Uterus (tissue), 4 donors: ENCODE measurements around the gene ABCC4. TPM values are rescaled to one million over a fixed set of nuclear protein-coding genes. Genes with fewer than 3 reads are reported as not detected.
"Not testable (repeated sequence)": the region's sequence is repeated elsewhere in the genome, so short reads cannot be mapped to it uniquely, and the experiment has no call there.

ENCODE experiments used
- DNase-seq, 2 donors: peaks; one replicate each; pipeline ENCODE4 v3.0.0-alpha.2; 2019 to 2020
- H3K27ac ChIP-seq, 2 donors: fragments of 200-600 bp; sonication (generic); 1 replicate in 1 of 2; 2 replicates in 1 of 2; pipeline ENCODE4 v1.5.1; 2016 to 2018
- H3K27me3 ChIP-seq, 2 donors: fragments of 200-600 bp; sonication (generic); one replicate each; pipeline ENCODE4 v1.5.1; 2018 to 2019; ENCODE audit warnings: control low read depth in 1 of 2
- H3K36me3 ChIP-seq, 2 donors: fragments of 200-600 bp; sonication (generic); one replicate each; pipeline ENCODE4 v1.5.1; 2019; ENCODE audit warnings: control low read depth in 1 of 2
- H3K4me1 ChIP-seq, 2 donors: fragments of 200-600 bp; sonication (generic); one replicate each; pipeline ENCODE4 v1.5.1; 2018 to 2019; ENCODE audit warnings: control low read depth in 1 of 2
- H3K4me3 ChIP-seq, 2 donors: fragments of 200-600 bp; sonication (generic); 1 replicate in 1 of 2; 2 replicates in 1 of 2; pipeline ENCODE4 v1.5.1; 2018 to 2019; ENCODE audit warnings: mild to moderate bottlenecking in 1 of 2
- H3K9me3 ChIP-seq, 2 donors: fragments of 200-600 bp; sonication (generic); one replicate each; pipeline ENCODE4 v1.5.1; 2019; ENCODE audit warnings: control low read depth in 1 of 2
- CTCF ChIP-seq, 4 experiments: fragments of 200-600 bp in 2 of 4; fragments of 450-650 bp in 2 of 4; sonication (generic) in 2 of 4; IDR thresholded peaks; one replicate each; pipeline ENCODE4 v1.5.1; 2016 to 2019; ENCODE audit warnings: antibody characterized with exemption in 4 of 4, mild to moderate bottlenecking in 2 of 4, moderate library complexity in 1 of 4
- POLR2A ChIP-seq, 2 donors: fragments of 450-650 bp; IDR thresholded peaks; one replicate each; pipeline ENCODE4 v1.6.1; 2016; ENCODE audit warnings: antibody characterized with exemption in 2 of 2, mild to moderate bottlenecking in 1 of 2, moderate library complexity in 1 of 2
- intact Hi-C: fragments of 100-400 bp; cut with DNase I; formaldehyde crosslinking; loops from one replicate; pipeline ENCODE4 v1.15.1; 2023; ENCODE audit warnings: low total_unique reads
- total RNA-seq, 4 donors: library from RNA; depleted of rRNA in 3 of 4; stranded (reverse); fragments of >200 nt in 3 of 4; gene quantifications; one replicate each; pipeline versions ENCODE4 v1.1.0 to v1.2.4, GENCODE V29; 2014 to 2023
- donor health status: DM: yes; HTN: yes; CAD: no.

Gene ABCC4
- total RNA-seq, 4 donors from 2014 or later: 13.8 to 37.7 (median 25.3) TPM

- TF ChIP-seq CTCF (IDR thresholded peaks at IDR 0.05) (no peak), POLR2A (IDR thresholded peaks at IDR 0.05) (no peak)
- H3K9me3 ChIP-seq: no peaks in the 10 kb centered on the region
Measured at GRCh38 chr13:95201814-95202651, 99.2 kb downstream of the ABCC4 start.

GRCh38 chr13:95200386-95200957 is 100.8 kb downstream of the ABCC4 start:
- intact Hi-C loops, H3K27me3 ChIP-seq, H3K4me3 ChIP-seq, H3K4me1 ChIP-seq, H3K36me3 ChIP-seq, H3K27ac ChIP-seq, DNase-seq, H3K9me3 ChIP-seq: not testable (repeated sequence)

More at GRCh38 chr13:95201814-95202651, 99.2 kb downstream of the ABCC4 start:
- no peak overlapping the region for H3K4me3 ChIP-seq
- no peak overlapping the region for H3K27ac ChIP-seq
- no peak for DNase-seq
- intact Hi-C loops: no loop called here
- H3K36me3 ChIP-seq: no peaks in the 10 kb centered on the region
- no peaks in the 10 kb centered on the region for H3K27me3 ChIP-seq
- no peaks in the 10 kb centered on the region for H3K4me1 ChIP-seq

- intact Hi-C loops: no loop called here
- H3K36me3 ChIP-seq: no peaks in the 10 kb centered on the region
- H3K27ac ChIP-seq: no peak overlapping the region
- no peaks in the 10 kb centered on the region for H3K9me3 ChIP-seq
- no peak for TF ChIP-seq CTCF (IDR thresholded peaks at IDR 0.05)
- no peaks in the 10 kb centered on the region for H3K27me3 ChIP-seq
- DNase-seq: no peak
- no peaks in the 10 kb centered on the region for H3K4me1 ChIP-seq
- H3K4me3 ChIP-seq: no peak overlapping the region
Measured at GRCh38 chr13:95199896-95200295, 101.4 kb downstream of the ABCC4 start.

GRCh38 chr13:95198606-95199005 is 102.6 kb downstream of the ABCC4 start:
- intact Hi-C loops, H3K36me3 ChIP-seq, H3K27ac ChIP-seq, H3K9me3 ChIP-seq, H3K27me3 ChIP-seq, DNase-seq, H3K4me1 ChIP-seq, H3K4me3 ChIP-seq: not testable (repeated sequence)

GRCh38 chr13:95197548-95197947 is 103.7 kb downstream of the ABCC4 start:
- H3K9me3 ChIP-seq: no peaks in the 10 kb centered on the region
- H3K27ac ChIP-seq: no peak overlapping the region
- no peak overlapping the region for H3K4me3 ChIP-seq
- H3K36me3 ChIP-seq: no peaks in the 10 kb centered on the region
- H3K4me1 ChIP-seq: no peaks in the 10 kb centered on the region
- DNase-seq: no peak
- intact Hi-C loops: no loop called here
- TF ChIP-seq CTCF (IDR thresholded peaks at IDR 0.05): no peak
- TF ChIP-seq POLR2A (IDR thresholded peaks at IDR 0.05): no peak
- H3K27me3 ChIP-seq: no peaks in the 10 kb centered on the region

- no peaks in the 10 kb centered on the region for H3K36me3 ChIP-seq
- no peak overlapping the region for H3K4me3 ChIP-seq
- no peaks in the 10 kb centered on the region for H3K27me3 ChIP-seq
- DNase-seq: no peak
- H3K27ac ChIP-seq: no peak overlapping the region
- TF ChIP-seq POLR2A (IDR thresholded peaks at IDR 0.05) (no peak), CTCF (IDR thresholded peaks at IDR 0.05) (no peak)
- H3K4me1 ChIP-seq: no peaks in the 10 kb centered on the region
- intact Hi-C loops: no loop called here
- H3K9me3 ChIP-seq: no peaks in the 10 kb centered on the region
Measured at GRCh38 chr13:95195146-95195545, 106.1 kb downstream of the ABCC4 start.
